ENCODE measurements around the gene MAPT.

MAPT gene

DNA sequence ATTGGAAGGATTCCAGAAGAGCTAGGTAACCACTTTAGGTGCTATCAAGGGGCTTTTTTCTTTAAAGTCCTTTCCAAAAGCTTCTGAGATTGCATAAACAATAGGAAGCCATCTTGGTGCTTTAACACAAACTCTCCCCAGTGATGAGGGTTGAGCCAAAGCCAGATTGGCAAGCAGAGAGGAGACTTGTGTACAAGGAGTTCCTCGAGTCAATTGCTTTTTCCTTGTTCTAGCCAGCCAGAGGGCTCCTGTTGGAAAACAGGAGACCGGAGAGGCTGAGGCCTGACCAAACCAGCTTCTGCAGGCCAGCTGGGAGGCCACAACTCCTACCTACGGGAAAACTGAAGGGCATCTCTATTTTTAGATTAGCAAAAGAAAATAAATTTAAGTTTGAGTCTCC, 46.5 kb downstream of the MAPT start:
- DNase-seq (ENCODE audit: low spot score in 2 of 2) (no peak), ATAC-seq (replicated peaks; ENCODE audit: extremely low read depth, poor library complexity, severe bottlenecking) (no peak)
- Mint-ChIP-seq H3K27me3 (peaks cover 79% of the 10 kb centered on the region), H3K4me1 (no peaks in the 10 kb centered on the region), H3K27ac (ENCODE audit: low read depth) (no peak overlapping the region), H3K9me3 (no peaks in the 10 kb centered on the region), H3K4me3 (no peak overlapping the region), H3K36me3 (ENCODE audit: insufficient read depth) (no peaks in the 10 kb centered on the region)

DNA sequence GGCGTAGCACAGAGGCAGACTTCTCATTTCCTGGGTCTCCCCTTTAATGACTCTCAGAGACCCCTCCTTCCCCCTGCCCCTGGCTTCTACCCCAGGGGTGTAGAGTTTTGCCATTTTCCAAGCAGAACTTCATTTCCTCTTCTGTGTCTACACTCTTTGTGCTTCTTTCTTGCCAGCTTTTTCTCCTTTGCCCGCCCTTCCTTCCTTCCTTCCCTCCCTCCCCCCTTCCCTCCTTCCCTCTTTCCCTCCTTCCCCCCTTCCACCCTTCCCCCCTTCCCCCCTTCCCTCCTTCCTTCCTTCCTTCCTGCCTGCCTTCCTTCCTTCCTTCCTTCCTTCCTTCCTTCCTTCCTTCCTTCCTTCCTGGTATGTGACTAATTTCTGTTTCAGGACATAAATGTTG, 47.0 kb downstream of the MAPT start:
- no peaks in the 10 kb centered on the region for H3K36me3 Mint-ChIP-seq (ENCODE audit: insufficient read depth)
- ATAC-seq (replicated peaks; ENCODE audit: extremely low read depth, poor library complexity, severe bottlenecking) (no peak), DNase-seq (ENCODE audit: low spot score in 2 of 2) (no peak)
- no peak overlapping the region for H3K4me3 Mint-ChIP-seq
- H3K27me3 Mint-ChIP-seq = peaks cover 73% of the 10 kb centered on the region
- no peak overlapping the region for H3K27ac Mint-ChIP-seq (ENCODE audit: low read depth)
- H3K4me1 Mint-ChIP-seq = no peaks in the 10 kb centered on the region
- H3K9me3 Mint-ChIP-seq = no peaks in the 10 kb centered on the region

DNA sequence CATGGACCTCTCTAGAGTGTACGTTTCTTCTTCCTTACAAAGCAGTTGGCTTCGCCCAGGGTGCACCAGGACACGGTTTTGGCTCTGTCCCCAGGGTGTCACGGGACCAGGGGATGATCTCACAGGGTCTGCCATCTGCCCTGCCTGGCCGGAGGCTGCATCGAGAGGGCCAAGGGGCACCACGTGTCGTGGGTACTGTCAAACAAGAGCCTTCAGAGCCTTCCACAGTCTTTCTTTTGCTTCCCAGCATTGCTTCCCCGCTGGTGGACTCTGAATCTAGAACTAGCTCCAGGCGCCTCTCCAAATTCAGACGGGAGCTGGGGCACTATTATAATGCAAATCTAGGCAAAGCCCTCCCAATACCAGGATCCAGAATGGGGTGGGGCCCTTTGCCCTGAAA, 47.9 kb downstream of the MAPT start:
- Mint-ChIP-seq H3K36me3 (ENCODE audit: insufficient read depth) (no peaks in the 10 kb centered on the region), H3K27ac (ENCODE audit: low read depth) (no peak overlapping the region), H3K27me3 (peaks cover 64% of the 10 kb centered on the region), H3K4me1 (no peaks in the 10 kb centered on the region), H3K4me3 (no peak overlapping the region), H3K9me3 (no peaks in the 10 kb centered on the region)
- ATAC-seq (replicated peaks; ENCODE audit: extremely low read depth, poor library complexity, severe bottlenecking) (no peak), DNase-seq (ENCODE audit: low spot score in 2 of 2) (no peak)

DNA sequence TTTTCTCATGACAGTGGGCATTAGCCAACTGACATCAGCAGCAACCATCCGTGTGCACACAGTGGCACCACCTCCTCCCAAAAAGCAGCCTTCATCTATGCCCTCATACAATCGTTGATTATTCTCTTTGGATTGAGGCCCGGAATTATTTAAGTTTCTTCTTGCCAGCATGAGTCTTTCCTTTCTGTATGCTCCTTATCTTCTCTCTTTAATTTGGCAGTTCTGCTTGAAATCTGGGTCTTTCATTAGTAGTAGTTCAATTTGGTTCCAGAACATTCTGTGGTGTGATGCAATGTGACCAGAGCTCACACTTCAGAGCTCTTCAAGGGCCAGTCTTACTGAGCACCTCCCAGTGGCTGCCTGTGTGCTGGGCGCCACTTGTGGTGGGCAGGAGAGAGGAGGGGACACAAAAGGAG, 52.5 kb downstream of the MAPT start:
- Mint-ChIP-seq H3K4me1 (peaks cover 6% of the 10 kb centered on the region), H3K27ac (ENCODE audit: low read depth) (no peak overlapping the region), H3K4me3 (no peak overlapping the region), H3K36me3 (ENCODE audit: insufficient read depth) (no peaks in the 10 kb centered on the region), H3K27me3 (peaks cover 53% of the 10 kb centered on the region), H3K9me3 (no peaks in the 10 kb centered on the region)
- DNase-seq (ENCODE audit: low spot score in 2 of 2) (no peak), ATAC-seq (replicated peaks; ENCODE audit: extremely low read depth, poor library complexity, severe bottlenecking) (no peak)

DNA sequence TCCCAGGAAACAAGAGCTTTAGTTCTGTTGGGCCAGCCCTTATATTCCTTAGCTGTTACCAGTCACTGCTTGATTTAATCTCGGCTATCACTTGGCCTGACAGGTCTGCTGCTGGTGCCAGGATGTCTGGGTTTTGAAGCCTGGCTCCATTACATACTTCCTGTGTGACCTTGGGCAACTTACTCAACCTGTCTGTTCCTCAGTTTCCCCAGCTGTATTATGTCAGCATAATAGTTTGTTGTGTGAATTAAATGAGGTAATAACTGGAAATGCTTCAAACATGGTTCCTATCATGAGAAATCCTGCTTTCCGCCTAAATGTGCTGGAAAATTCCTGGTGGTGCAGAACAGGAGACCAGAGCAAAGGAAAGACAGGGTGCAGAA, 54.1 kb downstream of the MAPT start:
- H3K27me3 Mint-ChIP-seq = peaks cover 46% of the 10 kb centered on the region
- H3K36me3 Mint-ChIP-seq (ENCODE audit: insufficient read depth) = no peaks in the 10 kb centered on the region
- H3K27ac Mint-ChIP-seq (ENCODE audit: low read depth) = peak overlapping the region; percentile 40
- H3K4me3 Mint-ChIP-seq = no peak overlapping the region
- ATAC-seq (replicated peaks; ENCODE audit: extremely low read depth, poor library complexity, severe bottlenecking) (no peak), DNase-seq (ENCODE audit: low spot score in 2 of 2) (no peak)
- H3K4me1 Mint-ChIP-seq = peaks cover 6% of the 10 kb centered on the region
- no peaks in the 10 kb centered on the region for H3K9me3 Mint-ChIP-seq

DNA sequence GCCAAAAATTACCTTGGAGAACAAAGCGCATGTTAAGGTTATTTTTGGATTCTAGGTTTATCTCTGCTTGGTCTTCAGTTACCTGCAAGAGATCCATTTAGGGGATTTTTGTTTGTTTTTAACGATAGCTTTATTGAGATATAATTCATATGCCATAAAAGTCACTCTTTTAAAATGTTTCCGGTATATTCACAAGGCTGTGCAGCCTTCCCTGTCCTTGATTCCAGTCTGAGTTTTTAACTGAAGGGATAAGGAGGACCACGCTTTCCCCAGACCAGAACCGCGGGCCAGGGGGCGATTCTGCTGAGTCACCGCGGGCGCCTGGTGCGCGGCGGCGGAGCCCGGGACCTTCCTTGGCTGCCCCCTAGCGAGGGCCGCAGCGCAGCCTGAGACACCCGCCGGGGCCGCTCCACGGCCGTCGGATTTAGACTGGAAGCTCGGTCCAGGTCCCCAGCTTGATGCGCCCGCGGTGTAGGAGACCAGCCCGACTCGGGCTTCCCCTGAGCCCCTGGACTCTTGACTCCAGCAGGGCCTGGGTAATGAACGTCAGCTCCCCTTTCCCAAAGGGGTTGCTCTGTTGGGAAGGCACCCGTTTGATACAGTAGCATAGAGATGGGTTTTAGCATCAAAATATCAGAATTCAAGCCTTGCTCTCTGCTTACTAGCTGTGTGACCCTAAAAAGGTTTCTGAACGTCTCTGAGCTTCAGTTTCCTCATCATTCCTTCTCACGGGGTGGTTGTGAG, 54.7 kb downstream of the MAPT start:
- H3K4me1 Mint-ChIP-seq = peaks cover 6% of the 10 kb centered on the region
- H3K9me3 Mint-ChIP-seq = no peaks in the 10 kb centered on the region
- DNase-seq (ENCODE audit: low spot score in 2 of 2) (peak; percentile 27 to 39), ATAC-seq (replicated peaks; ENCODE audit: extremely low read depth, poor library complexity, severe bottlenecking) (peak; percentile 76)
- no peaks in the 10 kb centered on the region for H3K36me3 Mint-ChIP-seq (ENCODE audit: insufficient read depth)
- H3K27ac Mint-ChIP-seq (ENCODE audit: low read depth) = no peak overlapping the region
- peaks cover 41% of the 10 kb centered on the region for H3K27me3 Mint-ChIP-seq
- peak overlapping the region; percentile 56 for H3K4me3 Mint-ChIP-seq

DNA sequence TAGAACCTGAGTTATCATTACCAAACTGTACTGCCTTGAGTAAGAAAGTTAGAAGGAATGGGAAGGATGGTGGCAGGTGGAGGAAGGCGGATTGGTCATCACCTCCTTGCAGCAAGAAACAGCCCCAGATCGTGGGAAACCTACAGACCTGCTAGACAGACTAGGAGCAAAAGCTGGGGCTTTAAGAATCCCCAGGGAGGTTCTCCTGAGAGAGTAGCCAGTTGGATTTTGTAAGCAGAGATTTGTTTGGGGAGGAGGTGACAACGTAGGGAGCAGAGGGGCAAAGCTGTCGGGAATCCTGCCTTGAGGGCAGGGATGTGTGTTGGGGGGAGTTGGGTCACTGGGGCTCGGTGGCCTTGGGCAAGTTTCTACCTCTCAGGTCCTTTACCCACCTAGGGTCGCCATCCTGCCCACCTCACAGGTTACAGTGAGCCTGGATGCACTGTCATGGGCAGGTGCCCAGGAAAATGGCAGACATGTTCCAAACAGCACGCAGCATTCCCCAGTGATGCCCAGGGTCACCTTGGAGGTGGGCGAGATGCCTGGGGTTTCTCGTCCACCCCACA, 55.5 kb downstream of the MAPT start:
- no peak overlapping the region for H3K4me3 Mint-ChIP-seq
- H3K27ac Mint-ChIP-seq (ENCODE audit: low read depth) = no peak overlapping the region
- peaks cover 36% of the 10 kb centered on the region for H3K27me3 Mint-ChIP-seq
- H3K9me3 Mint-ChIP-seq = no peaks in the 10 kb centered on the region
- no peak for DNase-seq (ENCODE audit: low spot score in 2 of 2)
- ATAC-seq (replicated peaks; ENCODE audit: extremely low read depth, poor library complexity, severe bottlenecking) = no peak
- peaks cover 6% of the 10 kb centered on the region for H3K4me1 Mint-ChIP-seq
- H3K36me3 Mint-ChIP-seq (ENCODE audit: insufficient read depth) = no peaks in the 10 kb centered on the region

DNA sequence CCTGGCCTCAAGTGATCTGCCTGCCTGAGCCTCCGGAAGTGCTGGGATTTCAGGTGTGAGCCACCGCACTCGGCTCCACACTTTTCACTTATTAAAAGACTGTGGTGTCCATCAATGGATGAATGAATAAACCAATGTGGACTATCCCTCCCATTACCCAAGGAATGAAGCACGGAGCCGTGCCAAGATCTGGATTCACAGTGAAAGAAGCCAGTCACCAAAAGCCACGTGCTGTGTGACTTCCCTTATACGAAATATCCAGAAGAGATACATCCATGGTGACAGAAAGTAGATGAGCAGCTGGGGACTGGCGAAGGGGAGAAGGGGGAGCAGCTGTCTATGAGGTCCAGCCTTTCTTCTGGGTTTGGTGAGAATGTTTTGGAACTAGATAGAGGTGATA, 56.5 kb downstream of the MAPT start:
- ATAC-seq (replicated peaks; ENCODE audit: extremely low read depth, poor library complexity, severe bottlenecking) = no peak
- H3K27ac Mint-ChIP-seq (ENCODE audit: low read depth) = no peak overlapping the region
- no peaks in the 10 kb centered on the region for H3K36me3 Mint-ChIP-seq (ENCODE audit: insufficient read depth)
- H3K4me1 Mint-ChIP-seq = peaks cover 6% of the 10 kb centered on the region
- H3K9me3 Mint-ChIP-seq = no peaks in the 10 kb centered on the region
- H3K27me3 Mint-ChIP-seq = peaks cover 31% of the 10 kb centered on the region
- H3K4me3 Mint-ChIP-seq = no peak overlapping the region
- no peak for DNase-seq (ENCODE audit: low spot score in 2 of 2)

DNA sequence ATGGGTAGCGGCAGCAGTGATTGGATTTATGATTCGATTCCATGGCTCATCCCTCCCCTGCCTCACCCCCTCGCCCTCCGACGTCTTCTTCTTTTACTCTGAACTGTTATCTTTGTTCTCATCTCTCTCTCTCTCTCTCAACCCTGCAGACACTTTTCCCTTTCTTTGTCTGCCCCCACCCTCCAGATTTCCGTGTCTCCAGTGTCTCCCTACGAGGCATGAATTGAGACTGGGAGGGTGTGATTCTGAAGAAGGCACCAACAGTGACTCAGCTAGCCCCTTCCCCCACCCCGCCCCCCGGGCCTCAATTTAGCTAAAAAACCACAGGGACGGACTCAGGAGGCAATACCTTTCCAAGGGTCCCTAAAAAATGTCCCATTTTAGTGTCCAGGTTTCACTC, 57.0 kb downstream of the MAPT start:
- H3K9me3 Mint-ChIP-seq = no peaks in the 10 kb centered on the region
- no peak overlapping the region for H3K4me3 Mint-ChIP-seq
- H3K27me3 Mint-ChIP-seq = peaks cover 31% of the 10 kb centered on the region
- ATAC-seq (replicated peaks; ENCODE audit: extremely low read depth, poor library complexity, severe bottlenecking) (no peak), DNase-seq (ENCODE audit: low spot score in 2 of 2) (no peak)
- peaks cover 6% of the 10 kb centered on the region for H3K4me1 Mint-ChIP-seq
- no peaks in the 10 kb centered on the region for H3K36me3 Mint-ChIP-seq (ENCODE audit: insufficient read depth)
- no peak overlapping the region for H3K27ac Mint-ChIP-seq (ENCODE audit: low read depth)

DNA sequence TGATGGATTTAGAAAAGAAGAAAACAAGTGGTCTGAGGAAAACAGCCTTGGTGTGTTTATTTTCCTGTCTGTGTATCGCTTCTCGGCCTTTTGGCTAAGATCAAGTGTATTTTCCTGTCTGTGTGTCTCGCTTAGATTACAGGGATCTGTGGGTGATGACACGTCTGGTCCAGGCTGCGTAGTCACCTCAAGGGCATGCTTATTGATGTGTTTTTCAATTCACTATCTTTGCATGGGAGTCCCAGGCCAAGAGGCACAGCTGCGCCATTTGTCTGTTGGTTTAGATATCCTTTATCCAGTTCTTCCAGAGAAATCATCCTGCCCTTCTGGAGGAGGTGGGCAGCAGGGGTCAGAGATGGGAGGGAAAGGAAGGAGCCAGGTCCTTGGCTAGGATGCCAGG, 57.6 kb downstream of the MAPT start:
- Mint-ChIP-seq H3K27ac (ENCODE audit: low read depth) (no peak overlapping the region), H3K9me3 (no peaks in the 10 kb centered on the region), H3K4me1 (peaks cover 6% of the 10 kb centered on the region), H3K27me3 (peaks cover 31% of the 10 kb centered on the region), H3K36me3 (ENCODE audit: insufficient read depth) (no peaks in the 10 kb centered on the region), H3K4me3 (no peak overlapping the region)
- ATAC-seq (replicated peaks; ENCODE audit: extremely low read depth, poor library complexity, severe bottlenecking) (no peak), DNase-seq (ENCODE audit: low spot score in 2 of 2) (no peak)

DNA sequence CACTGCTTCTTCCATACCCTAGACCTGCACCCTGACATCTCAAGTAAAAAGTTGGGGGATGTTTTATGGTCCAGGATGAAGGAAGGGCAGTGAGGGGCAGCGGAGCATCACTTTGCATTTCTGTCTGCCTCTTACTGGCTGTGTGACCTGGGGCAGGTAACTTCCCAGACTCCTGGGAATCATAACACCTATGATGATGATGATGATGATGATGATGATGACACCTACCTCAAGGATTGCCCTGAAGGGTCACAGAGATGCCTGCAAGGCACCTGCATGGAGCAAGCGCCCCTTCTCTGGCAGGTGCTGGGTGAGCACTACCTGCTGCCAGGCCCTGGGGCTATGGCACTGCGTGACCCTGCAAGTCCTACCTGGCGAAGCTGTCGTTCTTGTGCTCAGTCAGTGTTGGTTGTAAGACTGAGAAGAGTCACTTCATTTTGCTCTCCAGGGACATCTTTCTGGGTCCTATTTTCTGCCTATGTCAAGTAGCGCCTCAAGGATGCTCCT, 58.5 kb downstream of the MAPT start:
- Mint-ChIP-seq H3K27me3 (peaks cover 31% of the 10 kb centered on the region), H3K36me3 (ENCODE audit: insufficient read depth) (no peaks in the 10 kb centered on the region), H3K27ac (ENCODE audit: low read depth) (no peak overlapping the region), H3K4me3 (no peak overlapping the region), H3K9me3 (no peaks in the 10 kb centered on the region), H3K4me1 (peaks cover 6% of the 10 kb centered on the region)
- ATAC-seq (replicated peaks; ENCODE audit: extremely low read depth, poor library complexity, severe bottlenecking) (no peak), DNase-seq (ENCODE audit: low spot score in 2 of 2) (no peak)

DNA sequence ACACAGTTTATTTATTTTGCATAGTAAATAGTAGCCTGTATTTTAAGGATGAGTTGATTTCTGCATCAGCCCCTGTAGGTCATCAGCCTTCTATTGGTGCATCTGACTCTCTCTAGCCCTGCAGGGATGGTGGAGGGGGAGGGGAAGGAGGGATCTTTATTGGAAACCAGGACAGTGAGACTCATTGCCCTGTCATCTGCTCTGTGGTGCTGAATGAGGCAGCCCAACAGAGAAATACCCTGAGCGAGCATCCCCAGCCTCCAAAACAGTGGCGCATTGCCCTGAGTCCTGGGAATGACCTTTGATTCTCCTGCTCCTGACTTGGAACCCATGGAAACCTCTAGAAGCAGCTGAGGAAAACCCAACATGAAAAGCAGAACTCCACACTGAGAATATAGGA, 59.2 kb downstream of the MAPT start:
- Mint-ChIP-seq H3K9me3 (no peaks in the 10 kb centered on the region), H3K27me3 (peaks cover 31% of the 10 kb centered on the region), H3K4me1 (peaks cover 6% of the 10 kb centered on the region), H3K27ac (ENCODE audit: low read depth) (no peak overlapping the region), H3K36me3 (ENCODE audit: insufficient read depth) (no peaks in the 10 kb centered on the region), H3K4me3 (no peak overlapping the region)
- DNase-seq (ENCODE audit: low spot score in 2 of 2) (no peak), ATAC-seq (replicated peaks; ENCODE audit: extremely low read depth, poor library complexity, severe bottlenecking) (no peak)

DNA sequence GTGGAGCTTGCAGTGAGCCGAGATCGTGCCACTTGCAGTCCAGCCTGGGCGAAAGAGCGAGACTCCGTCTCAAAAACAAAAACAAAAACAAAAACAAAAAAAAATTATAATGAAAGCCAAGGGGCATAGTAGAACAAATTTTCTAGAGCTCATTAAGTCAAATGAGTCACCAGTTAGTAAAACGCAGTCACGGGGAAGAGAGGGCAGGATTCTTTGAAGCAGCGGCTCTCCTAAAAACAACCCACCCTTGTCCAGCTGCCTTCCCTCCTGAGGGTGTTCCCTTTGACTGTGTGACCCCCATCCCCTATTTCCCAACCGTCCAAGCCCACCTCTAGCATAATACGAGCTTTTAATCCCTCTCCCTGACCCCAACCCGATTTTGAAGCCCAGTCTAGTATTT, 60.6 kb downstream of the MAPT start:
- ATAC-seq (replicated peaks; ENCODE audit: extremely low read depth, poor library complexity, severe bottlenecking) (no peak), DNase-seq (ENCODE audit: low spot score in 2 of 2) (no peak)
- H3K4me1 Mint-ChIP-seq = no peaks in the 10 kb centered on the region
- H3K9me3 Mint-ChIP-seq = no peaks in the 10 kb centered on the region
- no peak overlapping the region for H3K27ac Mint-ChIP-seq (ENCODE audit: low read depth)
- peaks cover 23% of the 10 kb centered on the region for H3K27me3 Mint-ChIP-seq
- no peaks in the 10 kb centered on the region for H3K36me3 Mint-ChIP-seq (ENCODE audit: insufficient read depth)
- no peak overlapping the region for H3K4me3 Mint-ChIP-seq
